ENCODE data around the gene MYCN. TPM values are rescaled to one million over a fixed set of nuclear protein-coding genes. Genes with fewer than 3 reads are reported as not detected.

The MYCN gene
- total and polyA plus RNA-seq, 2 of the 8 experiments (the other 6 are each of a cell fraction or from before 2014, with no cell fraction given) = 87.8 to 137 TPM

- no peak overlapping the region for H3K56ac ChIP-seq (replicated peaks; ENCODE audit: insufficient read length, low read depth, low read length)
- no peak overlapping the region for H4K5ac ChIP-seq (ENCODE audit: insufficient read length, low read depth, low read length)
- CTCF ChIA-PET (ENCODE audit: partially characterized antibody) = interaction anchor here (1.2 kb wide), 1 partner anchor 11 kb away, joined by 3 read pairs; no protein-coding TSS in a partner anchor
- H4K20me1 ChIP-seq (replicated peaks in 1 of 2; ENCODE audit: control insufficient read depth in 1 of 2, insufficient read depth in 2 of 2, low read length in 2 of 2) = no peaks in the 10 kb centered on the region
- no peak overlapping the region for H4K91ac ChIP-seq (replicated peaks; ENCODE audit: insufficient read length, low read length)
- H3K27ac ChIP-seq (ENCODE audit: low read depth, low read length) = no peak overlapping the region
- H3K79me1 ChIP-seq (ENCODE audit: low read depth, low read length) = no peaks in the 10 kb centered on the region
- no peak overlapping the region for H2AK5ac ChIP-seq (ENCODE audit: low read depth, low read length)
- no peak overlapping the region for H3K4me3 ChIP-seq (ENCODE audit: extremely low read depth in 1 of 4, insufficient read depth in 2 of 4, low read depth in 3 of 4, low read length in 4 of 4)
- no peaks in the 10 kb centered on the region for H3K79me2 ChIP-seq (ENCODE audit: control insufficient read depth in 1 of 2, insufficient read depth in 2 of 2, low read length in 2 of 2)
- H2BK120ac ChIP-seq (replicated peaks; ENCODE audit: low read depth, low read length) = no peak overlapping the region
- H3K14ac ChIP-seq (ENCODE audit: insufficient read length) = no peak overlapping the region
- H3K4ac ChIP-seq (replicated peaks; ENCODE audit: insufficient read length, low read depth, low read length) = no peak overlapping the region
- H2BK12ac ChIP-seq (ENCODE audit: low read depth, low read length) = no peak overlapping the region
- DNase-seq (ENCODE audit: low read depth in 1 of 2, low spot score in 2 of 2) (no peak), FAIRE-seq (no peak)
- H2BK5ac ChIP-seq (ENCODE audit: low read depth, low read length) = no peak overlapping the region
- no peak overlapping the region for H3K23ac ChIP-seq (ENCODE audit: insufficient read length)
- H2AFZ ChIP-seq (ENCODE audit: low read length) = no peak overlapping the region
- no peak overlapping the region for H3K9ac ChIP-seq (replicated peaks in 1 of 4; ENCODE audit: extremely low read depth in 1 of 4, low read depth in 3 of 4, low read length in 3 of 4)
- POLR2A ChIA-PET (ENCODE audit: partially characterized antibody) = interaction anchor here (0.6 kb wide), 1 partner anchor 19 kb away, joined by 3 read pairs; no protein-coding TSS in a partner anchor
- H3K18ac ChIP-seq (ENCODE audit: extremely low read depth, low read length) = no peak overlapping the region
- H3K9me3 ChIP-seq (ENCODE audit: insufficient read depth in 2 of 2, low read depth in 1 of 2, low read length in 1 of 2) = no peaks in the 10 kb centered on the region
- H4K8ac ChIP-seq (ENCODE audit: extremely low read depth, insufficient read depth, low read length) = no peak overlapping the region
- no peaks in the 10 kb centered on the region for H3K4me1 ChIP-seq (replicated peaks in 1 of 4; ENCODE audit: control insufficient read depth in 3 of 4, insufficient read depth in 4 of 4, low read length in 3 of 4)
- TF ChIP-seq PHF8 (conservative IDR thresholded peaks at IDR 0.05; ENCODE audit: low read depth, low read length) (no peak), CHD1 (IDR thresholded peaks at IDR 0.05; ENCODE audit: low read depth, low read length) (no peak), RAD21 (IDR thresholded peaks at IDR 0.05 in 1 of 2, conservative IDR thresholded peaks at IDR 0.05 in 1 of 2; ENCODE audit: low read depth in 2 of 2, low read length in 2 of 2) (no peak)
- no peak overlapping the region for H2BK15ac ChIP-seq (ENCODE audit: low read length)
- H3K23me2 ChIP-seq (ENCODE audit: low read depth, low read length) = no peaks in the 10 kb centered on the region
- no peak overlapping the region for H2BK20ac ChIP-seq (ENCODE audit: low read length)
- no peaks in the 10 kb centered on the region for H3K36me3 ChIP-seq (ENCODE audit: control insufficient read depth in 2 of 4, insufficient read depth in 4 of 4, low read length in 3 of 4)
- no peaks in the 10 kb centered on the region for H3K27me3 ChIP-seq (replicated peaks in 1 of 4; ENCODE audit: control insufficient read depth in 3 of 4, extremely low read depth in 1 of 4, insufficient read depth in 3 of 4, low read length in 3 of 4)
- 87% methylated on average over 9 of the region's 9 CpGs; no CpG with 5 or more reads in 1 of the 2 experiments for WGBS, 2 experiments (ENCODE audit: extremely low coverage in 1 of 2, insufficient coverage in 1 of 2, insufficient read length in 1 of 2, insufficient replicate concordance in 2 of 2, low coverage in 1 of 2, low lambda C conversion rate in 2 of 2, missing lambda C conversion rate in 1 of 2)
- no peak overlapping the region for H3K4me2 ChIP-seq (ENCODE audit: insufficient read depth in 1 of 2, low read depth in 2 of 2, low read length in 2 of 2)
These were observed 27.2 kb upstream of the MYCN start for GRCh38 chr2:15913146-15913545.
